Measurements from ENCODE around the gene TMEM242. TPM values are rescaled to one million over a fixed set of nuclear protein-coding genes. Genes with fewer than 3 reads are reported as not detected.

The TMEM242 gene
- polyA plus RNA-seq, 1 of the 3 experiments (the other 2 are of a cell fraction): 7.4 TPM

- no peak overlapping the region for H3K4me2 ChIP-seq
- POLR2A ChIA-PET: interaction anchor here (0.6 kb wide), 1 partner anchor 263 kb away, joined by 3 read pairs; no protein-coding TSS in a partner anchor
- 79% methylated on average over 5 of the region's 6 CpGs for WGBS (ENCODE audit: low lambda C conversion rate)
- no peaks in the 10 kb centered on the region for H3K9me2 ChIP-seq
- no peaks in the 10 kb centered on the region for H3K79me2 ChIP-seq (ENCODE audit: insufficient read depth)
- no peaks in the 10 kb centered on the region for H3F3A ChIP-seq (replicated peaks; ENCODE audit: insufficient read depth)
- no peaks in the 10 kb centered on the region for H4K20me1 ChIP-seq (ENCODE audit: insufficient read depth)
- no peak overlapping the region for H3K9ac ChIP-seq
- no peaks in the 10 kb centered on the region for H3K36me3 ChIP-seq (replicated peaks in 1 of 2; ENCODE audit: control insufficient read depth in 1 of 2, insufficient read depth in 2 of 2, low read length in 1 of 2)
- no peaks in the 10 kb centered on the region for H3K27me3 ChIP-seq (ENCODE audit: insufficient read depth)
- no peak overlapping the region for H3K4me3 ChIP-seq (ENCODE audit: low read depth in 2 of 2, low read length in 1 of 2)
- H3K4me1 ChIP-seq (ENCODE audit: control insufficient read depth in 1 of 2, insufficient read depth in 2 of 2, low read depth in 1 of 2, low read length in 1 of 2): peaks cover 0 to 6% of the 10 kb centered on the region in 2 experiments; a peak in 1 of 4 replicates
- H3K9me3 ChIP-seq: no peaks in the 10 kb centered on the region
- TF ChIP-seq CHD2 (IDR thresholded peaks at IDR 0.05; ENCODE audit: low read length, partially characterized antibody) (no peak), FOXM1 (IDR thresholded peaks at IDR 0.05; ENCODE audit: low read depth) (no peak), SMC3 (IDR thresholded peaks at IDR 0.05; ENCODE audit: low read depth, low read length) (no peak), YY1 (IDR thresholded peaks at IDR 0.05; ENCODE audit: low read depth) (no peak), RAD21 (IDR thresholded peaks at IDR 0.05; ENCODE audit: low read length) (no peak), TAF1 (IDR thresholded peaks at IDR 0.05; ENCODE audit: borderline replicate concordance, low read depth, low read length) (no peak), MXI1 (IDR thresholded peaks at IDR 0.05; ENCODE audit: low read depth, low read length) (no peak), SIN3A (IDR thresholded peaks at IDR 0.05; ENCODE audit: borderline replicate concordance, low read depth, low read length) (no peak)
- H2AFZ ChIP-seq (ENCODE audit: low read depth): no peak overlapping the region
- no peak overlapping the region for H3K27ac ChIP-seq (ENCODE audit: low read depth in 2 of 2, low read length in 1 of 2)
- DNase-seq: no peak
- CTCF ChIA-PET: interaction anchor here (1.8 kb wide), 1 partner anchor 85 kb away, joined by 5 read pairs; no protein-coding TSS in a partner anchor
These were observed 54.5 kb downstream of the TMEM242 start for GRCh38 chr6:157268835-157269234.

- Histone ChIP-seq H3F3A (replicated peaks; ENCODE audit: insufficient read depth) (no peaks in the 10 kb centered on the region), H3K9ac (no peak overlapping the region), H3K9me3 (no peaks in the 10 kb centered on the region), H3K36me3 (replicated peaks in 1 of 2; ENCODE audit: control insufficient read depth in 1 of 2, insufficient read depth in 2 of 2, low read length in 1 of 2) (no peaks in the 10 kb centered on the region), H3K27ac (ENCODE audit: low read depth in 2 of 2, low read length in 1 of 2) (no peak overlapping the region), H3K9me2 (no peaks in the 10 kb centered on the region), H3K4me2 (no peak overlapping the region), H2AFZ (ENCODE audit: low read depth) (no peak overlapping the region), H3K79me2 (ENCODE audit: insufficient read depth) (no peaks in the 10 kb centered on the region), H3K27me3 (ENCODE audit: insufficient read depth) (no peaks in the 10 kb centered on the region), H4K20me1 (ENCODE audit: insufficient read depth) (no peaks in the 10 kb centered on the region), H3K4me3 (ENCODE audit: low read depth in 2 of 2, low read length in 1 of 2) (no peak overlapping the region), H3K4me1 (ENCODE audit: control insufficient read depth in 1 of 2, insufficient read depth in 2 of 2, low read depth in 1 of 2, low read length in 1 of 2) (peaks cover 0 to 6% of the 10 kb centered on the region in 2 experiments; a peak in 1 of 4 replicates)
- 100% methylated on average over 2 of the region's 6 CpGs for WGBS (ENCODE audit: low lambda C conversion rate)
- TF ChIP-seq TCF12 (IDR thresholded peaks at IDR 0.05) (no peak), FOSL2 (IDR thresholded peaks at IDR 0.05; ENCODE audit: borderline replicate concordance, low read depth) (no peak), GATA2 (CRISPR knock-in tag; IDR thresholded peaks at IDR 0.05) (no peak), RAD21 (IDR thresholded peaks at IDR 0.05; ENCODE audit: low read length) (no peak), TEAD4 (IDR thresholded peaks at IDR 0.05; ENCODE audit: borderline replicate concordance, insufficient read depth) (no peak), ELF1 (IDR thresholded peaks at IDR 0.05) (no peak), MAX (IDR thresholded peaks at IDR 0.05; ENCODE audit: low read depth) (no peak), FOXJ3 (CRISPR knock-in tag; IDR thresholded peaks at IDR 0.05) (no peak), SMC3 (IDR thresholded peaks at IDR 0.05; ENCODE audit: low read depth, low read length) (no peak), USF1 (IDR thresholded peaks at IDR 0.05; ENCODE audit: borderline replicate concordance, low read depth) (no peak), RFX5 (IDR thresholded peaks at IDR 0.05; ENCODE audit: low read length) (no peak), ZBTB33 (IDR thresholded peaks at IDR 0.05; ENCODE audit: borderline replicate concordance, low read depth) (no peak), MEF2A (IDR thresholded peaks at IDR 0.05; ENCODE audit: borderline replicate concordance, low read depth) (no peak)
- CTCF ChIA-PET: interaction anchor here (1.8 kb wide), 1 partner anchor 84 kb away, joined by 5 read pairs; no protein-coding TSS in a partner anchor
- POLR2A ChIA-PET: no interaction called here
- no peak for DNase-seq
These were observed 54.9 kb downstream of the TMEM242 start for GRCh38 chr6:157268396-157268795.
